DMS79 treated with DMSO at 0.1 percent for 48 hours (cell line): ENCODE measurements around the gene LEMD2.
A peak's percentile ranks its signal among the peaks of the same experiment; 100 is the strongest.
"Not testable (repeated sequence)": the region's sequence is repeated elsewhere in the genome, so short reads cannot be mapped to it uniquely, and the experiment has no call there.

Source experiments
- DNase-seq: peaks from one replicate; lab custom pipeline; 2025; lab: John Stamatoyannopoulos, UW

The LEMD2 gene

GRCh38 chr6:33788694-33789549 lies at the start of gene LEMD2:
TSS of gene LEMD2 (minus strand) at chr6:33789130. CDS start at chr6:33789116, 14 bp downstream.
- DNase-seq: peak; percentile 83

DNA sequence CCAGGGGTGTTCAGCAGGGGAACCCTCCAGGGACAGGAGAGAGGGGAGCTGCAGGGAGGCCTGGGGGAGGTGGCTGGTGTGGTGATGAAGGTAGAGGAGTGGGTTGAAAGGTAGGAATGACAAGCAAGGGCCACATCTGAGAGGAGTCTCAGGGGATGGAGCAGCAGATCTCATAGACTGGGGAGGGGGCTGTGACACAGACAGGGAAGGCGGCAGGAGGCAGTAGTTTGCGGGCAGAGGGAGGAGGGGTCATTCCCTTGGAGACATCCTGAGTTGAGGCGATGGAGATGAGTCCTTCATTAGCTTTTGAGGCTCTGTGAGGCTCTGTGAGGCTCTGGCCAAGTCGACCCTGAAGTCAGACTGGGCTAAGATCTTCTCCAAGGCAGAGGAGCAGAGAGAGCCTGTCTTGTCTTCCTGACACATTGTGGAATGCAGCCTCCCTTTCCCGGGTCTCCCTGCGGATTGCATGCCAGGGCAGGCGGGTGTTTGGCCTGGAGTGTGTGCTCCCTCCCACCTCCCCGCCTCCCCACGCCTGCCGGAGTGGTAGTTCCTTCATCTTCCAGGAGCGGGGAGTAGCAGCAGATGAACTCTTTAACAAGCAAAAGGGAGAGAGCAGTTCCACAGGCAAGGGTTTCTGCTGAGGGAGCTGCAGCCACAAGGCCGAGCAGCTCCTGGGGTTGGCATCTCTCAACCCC lies 49.2 kb upstream of the LEMD2 start:
- DNase-seq: no peak

GRCh38 chr6:33836806-33837469 lies 48.0 kb upstream of the LEMD2 start:
- no peak for DNase-seq

- no peak for DNase-seq
These were observed 45.8 kb upstream of the LEMD2 start for GRCh38 chr6:33834401-33835392.

GRCh38 chr6:33833599-33833998 lies 44.7 kb upstream of the LEMD2 start:
- no peak for DNase-seq

DNA sequence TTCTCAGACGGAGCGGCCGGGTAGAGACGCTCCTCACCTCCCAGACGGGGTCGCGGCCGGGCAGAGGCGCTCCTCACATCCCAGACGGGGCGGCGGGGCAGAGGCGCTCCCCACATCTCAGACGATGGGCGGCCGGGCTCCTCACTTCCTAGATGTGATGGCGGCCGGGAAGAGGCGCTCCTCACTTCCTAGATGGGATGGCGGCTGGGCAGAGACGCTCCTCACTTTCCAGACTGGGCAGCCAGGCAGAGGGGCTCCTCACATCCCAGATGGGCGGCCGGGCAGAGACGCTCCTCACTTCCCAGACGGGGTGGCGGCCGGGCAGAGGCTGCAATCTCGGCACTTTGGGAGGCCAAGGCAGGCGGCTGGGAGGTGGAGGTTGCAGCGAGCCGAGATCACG lies 43.9 kb upstream of the LEMD2 start:
- DNase-seq: not testable (repeated sequence)

DNA sequence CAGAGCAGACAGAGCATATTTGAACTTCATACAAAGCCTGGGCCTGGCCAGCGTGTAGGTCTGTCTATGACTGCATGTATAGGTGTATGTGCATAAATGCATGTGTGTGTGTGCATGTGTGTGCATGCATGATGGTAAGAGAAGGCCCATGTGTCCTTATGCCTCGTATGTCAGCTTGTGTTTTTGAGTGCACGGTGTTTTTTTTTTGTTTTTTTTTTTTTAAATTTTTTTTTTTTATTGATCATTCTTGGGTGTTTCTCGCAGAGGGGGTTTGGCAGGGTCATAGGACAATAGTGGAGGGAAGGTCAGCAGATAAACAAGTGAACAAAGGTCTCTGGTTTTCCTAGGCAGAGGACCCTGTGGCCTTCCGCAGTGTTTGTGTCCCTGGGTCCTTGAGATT lies 42.8 kb upstream of the LEMD2 start:
- not testable (repeated sequence) for DNase-seq

DNA sequence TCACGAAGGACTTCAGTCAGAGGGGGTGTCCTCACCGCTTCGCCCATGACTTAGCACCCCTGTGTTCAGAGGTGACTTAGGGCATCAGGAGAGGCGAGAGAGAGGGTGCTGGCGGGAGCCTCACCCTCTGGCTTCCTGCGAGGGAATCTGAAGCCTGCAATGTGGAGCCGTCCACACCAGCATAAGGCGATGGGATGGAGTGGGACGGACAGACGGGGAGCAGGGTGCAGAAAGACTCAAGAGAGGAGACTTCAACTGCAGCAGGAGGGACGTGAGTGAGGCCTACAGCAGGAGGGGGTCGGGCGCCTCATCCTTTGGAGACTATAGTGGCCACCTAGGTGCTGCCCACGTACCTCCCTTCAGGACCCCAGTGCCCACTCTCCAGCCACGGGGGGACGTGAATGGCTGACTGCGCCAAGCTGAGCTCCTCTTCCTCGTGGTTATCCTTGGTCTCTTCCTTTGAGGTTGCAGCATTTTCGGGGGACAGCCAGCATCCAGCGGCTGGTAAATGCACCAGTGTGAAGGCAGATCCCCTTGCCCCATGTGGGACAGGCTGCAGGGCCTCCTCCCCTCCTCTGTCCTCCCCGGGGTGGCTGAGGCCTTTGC lies 41.8 kb upstream of the LEMD2 start:
- no peak for DNase-seq

- no peak for DNase-seq
These were observed 40.1 kb upstream of the LEMD2 start for GRCh38 chr6:33828764-33829731.

DNA sequence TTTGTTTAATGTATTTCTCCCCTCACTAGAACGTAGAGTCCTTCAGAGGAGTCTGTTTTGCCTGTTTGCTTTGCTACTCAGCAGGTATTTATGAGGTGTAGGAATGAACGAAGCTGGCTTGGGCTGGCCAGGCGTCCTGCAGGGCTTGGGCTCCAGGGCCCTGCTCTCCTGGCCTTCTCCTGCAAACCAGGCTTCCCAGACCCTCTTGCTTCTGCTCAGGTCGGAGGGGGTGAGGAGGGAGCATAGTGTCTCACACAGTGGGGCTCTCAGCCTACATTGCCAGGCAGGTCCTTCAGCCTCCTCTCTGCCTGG lies 39.5 kb upstream of the LEMD2 start:
- peak; percentile 56 for DNase-seq

DNA sequence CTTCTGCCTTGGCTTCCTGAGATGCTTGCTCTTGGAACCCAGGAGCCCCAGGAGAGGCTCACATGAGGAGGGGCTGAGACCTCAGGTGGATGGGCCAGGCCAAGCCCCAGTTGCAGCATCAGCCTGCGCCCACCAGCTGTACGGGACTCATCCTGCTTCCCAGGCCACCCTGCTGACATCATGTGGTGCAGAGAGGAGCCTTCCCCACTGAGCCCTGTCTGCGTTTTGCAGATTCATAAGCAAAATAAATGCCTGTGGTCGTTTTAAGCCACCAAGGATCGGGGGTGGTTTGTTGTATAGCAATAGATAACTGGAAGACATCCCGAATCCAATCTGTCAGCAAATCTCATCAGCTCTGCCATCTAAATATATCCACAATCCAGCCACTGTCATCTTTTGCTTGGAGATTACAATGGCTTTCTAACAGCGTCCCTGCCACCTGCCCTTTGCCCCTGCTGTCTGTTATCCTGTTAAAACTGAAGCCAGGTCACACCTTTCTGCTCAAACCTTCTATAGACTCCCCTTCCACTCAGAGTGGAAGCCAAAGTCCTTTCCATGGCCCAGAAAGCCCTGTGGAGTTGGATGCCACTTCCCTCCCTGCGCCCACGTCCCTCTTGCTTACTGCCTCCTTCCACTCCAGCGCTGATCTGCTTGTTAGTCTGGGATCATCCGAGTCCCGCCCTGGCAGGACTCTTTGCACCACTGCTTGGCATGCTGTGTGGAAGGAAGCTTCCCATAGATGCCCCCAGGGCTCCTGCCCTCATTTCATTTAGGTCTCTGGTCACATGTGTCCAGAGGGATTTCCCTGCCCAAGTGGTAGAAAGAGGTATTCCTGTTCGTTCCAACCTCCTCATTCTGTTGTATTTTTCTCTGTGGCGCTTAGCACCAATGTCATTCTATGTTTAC lies 38.9 kb upstream of the LEMD2 start:
- DNase-seq: no peak

GRCh38 chr6:33826537-33826936 lies 37.6 kb upstream of the LEMD2 start:
- DNase-seq: peak; percentile 20

- peak; percentile 57 for DNase-seq
These were observed 35.7 kb upstream of the LEMD2 start for GRCh38 chr6:33824461-33825154.

GRCh38 chr6:33823806-33824205 lies 34.9 kb upstream of the LEMD2 start:
- DNase-seq: no peak

DNA sequence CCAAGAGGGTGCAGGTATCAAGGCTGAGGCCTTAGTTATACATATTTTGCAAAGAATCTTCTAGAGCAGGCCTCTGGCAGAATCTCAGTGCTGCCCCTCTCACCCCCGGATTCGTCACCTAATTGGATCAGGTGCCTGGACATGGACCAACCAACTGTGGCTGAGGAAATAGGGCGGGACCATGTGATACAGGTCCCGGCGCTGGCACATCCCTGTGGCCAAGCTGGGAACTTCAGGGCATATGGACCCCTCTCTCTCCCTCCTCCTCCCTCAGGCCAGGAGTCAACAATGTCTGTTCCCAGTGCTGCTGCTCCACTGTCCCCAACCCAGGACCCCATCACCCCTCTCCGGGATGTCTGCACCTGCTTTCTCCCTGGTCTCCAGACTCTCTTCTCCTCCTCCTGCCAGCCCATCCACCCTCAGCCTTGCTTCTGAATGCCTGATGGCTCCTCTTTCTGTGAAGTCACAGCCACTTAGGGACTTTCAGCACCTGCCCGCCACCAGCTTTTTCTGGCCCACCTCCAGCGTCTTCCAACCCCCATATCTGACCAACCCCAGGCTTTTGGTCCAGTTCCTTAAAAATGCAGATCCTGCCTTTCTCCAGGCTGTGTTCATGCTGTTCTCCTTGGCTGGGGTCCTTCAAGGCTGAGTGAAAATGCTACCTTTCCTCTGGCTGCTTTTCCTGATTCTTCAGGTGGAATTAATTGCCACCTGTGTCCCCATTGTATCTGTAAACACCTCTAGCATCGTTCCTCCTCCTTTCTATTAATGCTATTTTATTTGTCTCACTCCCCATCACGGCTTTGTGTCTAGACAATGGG lies 33.9 kb upstream of the LEMD2 start:
- DNase-seq: peak; percentile 97

- no peak for DNase-seq
These were observed 32.0 kb upstream of the LEMD2 start for GRCh38 chr6:33820784-33821520.

GRCh38 chr6:33820243-33820642 lies 31.3 kb upstream of the LEMD2 start:
- DNase-seq: no peak
